HCEC 1CT (cell line): Measurements from ENCODE around the gene SNX10.

Source experiments
- DNase-seq: peaks from one replicate; pipeline ENCODE4 v3.0.0-alpha.2; 2017

Gene SNX10

GRCh38 chr7:26370011-26370410 is 78.3 kb downstream of the SNX10 start:
- no peak for DNase-seq

- no peak for DNase-seq
Observed at GRCh38 chr7:26372249-26372648, 80.6 kb downstream of the SNX10 start.

- no peak for DNase-seq
Observed at GRCh38 chr7:26372704-26373103, 81.0 kb downstream of the SNX10 start.

GRCh38 chr7:26374647-26375373 is 83.1 kb downstream of the SNX10 start:
- no peak for DNase-seq

- DNase-seq, result no peak
Observed at GRCh38 chr7:26375726-26376174, 84.1 kb downstream of the SNX10 start.

- DNase-seq, result no peak
Observed at GRCh38 chr7:26376175-26376917, 84.7 kb downstream of the SNX10 start.

- no peak for DNase-seq
Observed at GRCh38 chr7:26378016-26378415, 86.4 kb downstream of the SNX10 start.

GRCh38 chr7:26379711-26380110 is 88.0 kb downstream of the SNX10 start:
- no peak for DNase-seq

DNA sequence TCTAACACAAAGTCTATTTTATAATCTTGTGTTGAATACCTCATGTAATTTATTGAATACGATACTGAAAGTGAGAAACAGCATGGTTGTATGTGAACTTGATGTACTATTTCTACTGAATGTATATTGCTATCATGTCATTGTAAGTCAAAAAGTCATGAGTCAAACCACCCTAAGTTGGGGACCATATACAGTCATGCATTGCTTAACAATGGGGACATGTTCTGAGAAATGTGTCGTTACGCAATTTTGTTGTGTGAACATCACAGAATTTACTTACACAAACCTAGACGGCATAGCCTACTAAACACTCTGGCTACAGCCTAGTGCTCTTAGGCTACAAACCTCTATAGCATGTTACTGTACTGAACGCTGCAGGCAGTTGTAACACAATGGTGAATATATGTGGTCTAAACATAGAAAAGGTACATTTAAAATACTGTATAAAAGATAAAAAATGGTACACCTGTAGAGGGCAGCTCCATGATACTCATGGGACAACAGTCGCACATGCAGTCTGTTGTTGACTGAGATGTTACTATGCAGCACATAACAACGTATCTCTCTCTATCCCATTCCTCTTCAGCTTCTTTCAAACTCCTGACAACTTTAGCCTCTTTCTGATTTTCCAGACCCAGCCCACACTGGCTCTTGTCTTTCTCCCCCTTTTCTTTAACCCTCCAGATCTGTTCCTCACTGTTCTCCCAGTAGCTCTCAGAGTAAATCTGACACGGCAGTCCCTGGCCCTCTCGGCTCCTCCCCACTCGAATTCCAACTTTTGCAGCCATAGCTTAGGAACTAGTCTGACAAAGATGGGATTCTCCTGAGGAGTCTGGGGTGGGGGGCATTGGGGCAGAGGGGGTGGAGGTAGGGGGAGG is 90.1 kb downstream of the SNX10 start:
- DNase-seq, result no peak

DNA sequence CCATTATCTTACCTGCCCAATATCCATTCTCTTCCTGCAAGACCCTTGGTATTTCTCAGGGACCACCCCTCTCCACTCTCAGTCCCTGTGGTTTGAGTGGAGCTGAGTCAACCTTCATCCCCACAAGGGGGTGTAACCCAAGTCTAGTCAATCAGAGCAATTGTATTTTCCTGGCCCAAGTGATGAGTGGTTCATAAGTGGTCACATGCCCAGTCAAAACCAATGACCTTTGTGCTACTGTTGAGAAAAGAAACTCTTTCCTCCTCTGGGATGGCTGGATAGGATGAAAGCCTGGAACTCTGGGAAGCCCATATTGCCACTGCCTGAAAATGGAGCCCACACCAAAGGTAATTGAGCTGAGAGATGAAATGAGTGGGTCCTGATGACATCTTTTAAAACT is 93.6 kb downstream of the SNX10 start:
- no peak for DNase-seq

- DNase-seq, result no peak
Observed at GRCh38 chr7:26387731-26388130, 96.1 kb downstream of the SNX10 start.

GRCh38 chr7:26388256-26388655 is 96.6 kb downstream of the SNX10 start:
- no peak for DNase-seq

DNA sequence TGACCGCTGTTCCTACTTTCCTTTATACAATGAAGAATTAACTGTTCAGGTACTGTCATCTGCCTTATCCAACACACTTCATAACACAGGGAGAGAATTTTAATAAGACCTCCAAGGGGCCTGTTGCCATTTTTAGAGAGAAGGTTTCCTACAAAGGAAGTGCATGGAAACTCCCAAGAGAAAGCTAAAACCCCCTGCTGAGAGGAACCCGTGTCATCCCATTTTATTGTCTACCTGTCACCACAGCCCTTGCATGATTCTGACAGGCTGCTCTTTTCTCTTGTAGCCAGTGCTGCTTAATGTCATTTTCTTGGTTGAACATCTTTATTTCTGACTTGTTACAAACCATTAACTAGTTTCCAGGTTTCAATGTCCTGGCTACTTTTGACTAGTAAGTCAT is 98.4 kb downstream of the SNX10 start:
- DNase-seq, result no peak

DNA sequence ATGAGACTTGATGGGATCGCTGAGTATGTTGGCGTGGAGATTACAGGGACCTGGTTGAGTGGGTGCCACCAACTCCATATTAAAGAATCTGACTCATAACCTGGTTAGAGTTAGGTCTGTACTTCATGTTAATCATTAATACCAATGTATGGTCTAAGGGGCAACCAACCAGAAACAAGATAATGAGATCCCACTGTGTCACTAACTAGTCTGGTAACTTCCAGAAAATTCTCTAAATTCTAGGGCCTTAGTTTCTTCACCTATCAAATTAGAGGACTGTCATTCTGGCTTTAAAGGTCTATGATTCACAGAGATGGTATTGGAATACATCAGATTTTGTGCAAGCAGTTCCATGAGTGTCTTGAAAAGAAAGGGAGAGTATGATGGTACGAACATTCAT is 102.2 kb downstream of the SNX10 start:
- no peak for DNase-seq

- no peak for DNase-seq
Observed at GRCh38 chr7:26397332-26397731, 105.7 kb downstream of the SNX10 start.

DNA sequence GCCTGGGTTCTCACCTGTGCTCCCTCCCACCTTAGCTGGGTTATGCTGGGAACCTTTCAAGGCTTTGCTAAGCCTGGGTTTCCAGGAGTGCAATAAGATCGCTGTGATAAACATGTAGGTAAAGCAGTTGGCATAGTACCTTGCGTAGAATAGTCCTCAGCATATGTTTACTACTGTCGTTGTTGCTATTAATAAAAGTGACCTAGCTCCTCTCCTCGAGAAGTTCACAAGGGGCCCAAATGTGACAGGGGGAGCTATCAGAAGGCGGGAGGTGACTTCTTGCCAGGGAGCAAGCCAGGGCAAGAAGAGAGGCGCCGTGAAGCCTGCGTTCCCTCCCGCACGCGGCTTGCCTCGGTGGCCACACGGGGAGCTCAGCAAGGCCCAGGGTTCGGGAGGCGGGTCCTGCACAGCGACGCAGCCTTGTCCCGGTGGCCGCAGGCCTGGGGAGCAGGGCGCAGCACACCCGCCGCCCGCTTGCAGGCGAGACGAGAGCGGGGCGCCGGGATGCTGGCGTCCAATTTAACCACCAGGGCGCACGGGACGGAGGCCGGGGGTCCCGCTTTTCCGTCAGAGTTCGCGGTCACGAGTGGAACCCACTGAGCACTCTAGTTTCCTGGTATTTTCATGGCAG is 106.2 kb downstream of the SNX10 start:
- DNase-seq, result no peak

DNA sequence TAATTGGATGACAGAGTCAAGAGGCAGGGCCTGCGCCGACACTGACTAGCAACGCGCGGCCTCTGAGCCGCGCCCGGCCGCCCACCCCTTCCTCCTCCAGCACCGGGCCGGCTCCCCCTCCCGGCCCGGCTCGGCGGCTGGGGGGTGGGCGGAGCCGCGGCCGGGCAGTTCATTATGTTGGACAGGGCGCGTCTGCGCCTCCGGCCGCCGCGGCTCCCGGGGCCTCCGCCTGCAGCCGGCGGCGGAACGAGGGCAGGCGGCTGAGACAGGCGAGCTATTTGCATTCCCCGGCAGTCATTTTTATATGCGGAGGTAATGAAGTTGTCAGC is 106.7 kb downstream of the SNX10 start:
- DNase-seq, result no peak

- DNase-seq, result no peak
Observed at GRCh38 chr7:26398756-26399509, 107.3 kb downstream of the SNX10 start.

- DNase-seq, result no peak
Observed at GRCh38 chr7:26399736-26400135, 108.1 kb downstream of the SNX10 start.

- no peak for DNase-seq
Observed at GRCh38 chr7:26403640-26404039, 112.0 kb downstream of the SNX10 start.

DNA sequence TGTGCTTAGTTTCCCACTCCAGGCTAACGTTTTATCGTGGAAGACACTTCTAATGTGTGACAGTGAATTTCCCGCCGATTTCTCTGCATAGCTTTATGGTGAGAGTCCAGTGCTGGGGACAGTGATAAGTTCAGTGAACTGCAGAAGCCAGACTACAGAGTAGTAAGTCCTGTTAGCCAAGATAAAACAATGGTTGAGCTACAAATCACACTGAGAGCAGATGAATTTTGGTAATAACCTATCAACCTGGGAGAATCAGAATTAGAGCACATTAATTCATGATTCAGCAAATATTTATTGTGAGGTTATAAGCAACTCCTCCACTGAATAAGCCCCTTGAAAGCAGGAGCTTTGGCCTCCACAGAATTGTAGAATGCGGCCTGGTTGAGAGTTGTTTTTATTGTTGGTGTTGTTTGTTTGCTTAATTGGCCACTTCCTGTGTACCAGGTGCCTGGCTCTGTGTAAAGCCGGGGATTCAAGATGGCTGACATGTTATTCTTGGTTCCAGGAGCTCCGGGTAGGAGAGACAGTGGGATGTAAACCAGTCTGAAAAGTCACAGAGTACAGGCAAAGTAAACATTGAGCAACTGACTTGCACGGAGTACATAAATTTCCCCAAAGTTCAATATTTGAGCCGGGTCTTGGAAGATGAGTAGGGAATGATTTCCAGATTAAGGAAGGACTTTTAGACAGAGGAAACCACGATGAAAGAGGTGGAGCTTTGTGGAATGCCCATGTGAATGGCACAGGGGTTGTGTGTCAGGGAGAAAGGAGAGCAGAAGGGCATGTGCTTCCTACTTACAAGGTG is 112.7 kb downstream of the SNX10 start:
- DNase-seq, result no peak

DNA sequence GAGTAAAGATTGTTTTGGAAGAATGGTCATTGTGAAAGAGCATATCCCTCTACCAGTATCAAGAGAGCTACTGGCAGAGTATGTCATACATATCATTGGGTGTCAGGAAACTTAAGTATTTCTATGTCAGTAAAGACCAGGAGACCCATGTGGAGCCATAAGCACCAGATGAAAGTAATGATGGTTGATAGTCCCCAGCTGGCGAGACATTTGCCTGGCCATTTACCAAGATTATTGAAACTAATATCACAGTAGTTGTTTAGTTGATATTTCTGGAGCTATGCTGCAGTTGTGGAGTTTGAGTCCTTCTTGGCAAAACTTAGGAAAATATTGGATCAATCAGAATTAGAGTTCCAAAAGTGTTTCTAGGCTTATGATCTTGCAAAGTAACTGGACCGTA is 114.8 kb downstream of the SNX10 start:
- DNase-seq, result no peak
